Measurements from ENCODE around the gene LANCL2.

- TF ChIP-seq EP300 (IDR thresholded peaks at IDR 0.05) (no peak), POLR2AphosphoS5 (IDR thresholded peaks at IDR 0.05) (no peak)
- TF ChIP-seq, protein P1, sequence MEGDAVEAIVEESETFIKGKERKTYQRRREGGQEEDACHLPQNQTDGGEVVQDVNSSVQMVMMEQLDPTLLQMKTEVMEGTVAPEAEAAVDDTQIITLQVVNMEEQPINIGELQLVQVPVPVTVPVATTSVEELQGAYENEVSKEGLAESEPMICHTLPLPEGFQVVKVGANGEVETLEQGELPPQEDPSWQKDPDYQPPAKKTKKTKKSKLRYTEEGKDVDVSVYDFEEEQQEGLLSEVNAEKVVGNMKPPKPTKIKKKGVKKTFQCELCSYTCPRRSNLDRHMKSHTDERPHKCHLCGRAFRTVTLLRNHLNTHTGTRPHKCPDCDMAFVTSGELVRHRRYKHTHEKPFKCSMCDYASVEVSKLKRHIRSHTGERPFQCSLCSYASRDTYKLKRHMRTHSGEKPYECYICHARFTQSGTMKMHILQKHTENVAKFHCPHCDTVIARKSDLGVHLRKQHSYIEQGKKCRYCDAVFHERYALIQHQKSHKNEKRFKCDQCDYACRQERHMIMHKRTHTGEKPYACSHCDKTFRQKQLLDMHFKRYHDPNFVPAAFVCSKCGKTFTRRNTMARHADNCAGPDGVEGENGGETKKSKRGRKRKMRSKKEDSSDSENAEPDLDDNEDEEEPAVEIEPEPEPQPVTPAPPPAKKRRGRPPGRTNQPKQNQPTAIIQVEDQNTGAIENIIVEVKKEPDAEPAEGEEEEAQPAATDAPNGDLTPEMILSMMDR (IDR thresholded peaks at IDR 0.05), result no peak
These were observed 104.1 kb downstream of the LANCL2 start for GRCh38 chr7:55469271-55469681.
